Measurements from ENCODE around the gene ATF7.
A peak's percentile ranks its signal among the peaks of the same experiment; 100 is the strongest.

The ATF7 gene

GRCh38 chr12:53589423-53589822 is 36.8 kb downstream of the ATF7 start:
- Histone ChIP-seq H2AFZ (ENCODE audit: low read length, unreplicated experiment) (no peak overlapping the region), H3K4me1 (ENCODE audit: control insufficient read depth, insufficient read depth, low read length, unreplicated experiment) (no peaks in the 10 kb centered on the region), H3K27ac (ENCODE audit: low read depth, low read length) (no peak overlapping the region), H3K4me3 (ENCODE audit: low read depth, low read length) (no peak overlapping the region), H3K79me2 (ENCODE audit: control insufficient read depth, insufficient read depth, low read length, unreplicated experiment) (peaks cover 8% of the 10 kb centered on the region), H3K27me3 (ENCODE audit: insufficient read depth, low read length) (no peaks in the 10 kb centered on the region), H3K36me3 (ENCODE audit: insufficient read depth, low read length) (no peaks in the 10 kb centered on the region)

GRCh38 chr12:53588123-53588522 is 38.1 kb downstream of the ATF7 start:
- H3K27ac ChIP-seq (ENCODE audit: low read depth, low read length) = no peak overlapping the region
- no peaks in the 10 kb centered on the region for H3K36me3 ChIP-seq (ENCODE audit: insufficient read depth, low read length)
- H3K27me3 ChIP-seq (ENCODE audit: insufficient read depth, low read length) = no peaks in the 10 kb centered on the region
- no peaks in the 10 kb centered on the region for H3K4me1 ChIP-seq (ENCODE audit: control insufficient read depth, insufficient read depth, low read length, unreplicated experiment)
- H2AFZ ChIP-seq (ENCODE audit: low read length, unreplicated experiment) = no peak overlapping the region
- H3K4me3 ChIP-seq (ENCODE audit: low read depth, low read length) = no peak overlapping the region
- peaks cover 8% of the 10 kb centered on the region for H3K79me2 ChIP-seq (ENCODE audit: control insufficient read depth, insufficient read depth, low read length, unreplicated experiment)

GRCh38 chr12:53586745-53587144 is 39.4 kb downstream of the ATF7 start:
- no peak overlapping the region for H3K27ac ChIP-seq (ENCODE audit: low read depth, low read length)
- H3K4me3 ChIP-seq (ENCODE audit: low read depth, low read length) = no peak overlapping the region
- H3K79me2 ChIP-seq (ENCODE audit: control insufficient read depth, insufficient read depth, low read length, unreplicated experiment) = peaks cover 7% of the 10 kb centered on the region
- H2AFZ ChIP-seq (ENCODE audit: low read length, unreplicated experiment) = no peak overlapping the region
- H3K27me3 ChIP-seq (ENCODE audit: insufficient read depth, low read length) = no peaks in the 10 kb centered on the region
- H3K4me1 ChIP-seq (ENCODE audit: control insufficient read depth, insufficient read depth, low read length, unreplicated experiment) = no peaks in the 10 kb centered on the region
- H3K36me3 ChIP-seq (ENCODE audit: insufficient read depth, low read length) = no peaks in the 10 kb centered on the region

GRCh38 chr12:53585448-53586125 is 40.6 kb downstream of the ATF7 start:
- Histone ChIP-seq H3K27ac (ENCODE audit: low read depth, low read length) (no peak overlapping the region), H3K4me3 (ENCODE audit: low read depth, low read length) (peak overlapping the region; percentile 33; the same call in 1 of the 2 replicates), H3K27me3 (ENCODE audit: insufficient read depth, low read length) (no peaks in the 10 kb centered on the region), H3K36me3 (ENCODE audit: insufficient read depth, low read length) (no peaks in the 10 kb centered on the region), H2AFZ (ENCODE audit: low read length, unreplicated experiment) (no peak overlapping the region), H3K79me2 (ENCODE audit: control insufficient read depth, insufficient read depth, low read length, unreplicated experiment) (no peaks in the 10 kb centered on the region), H3K4me1 (ENCODE audit: control insufficient read depth, insufficient read depth, low read length, unreplicated experiment) (no peaks in the 10 kb centered on the region)

GRCh38 chr12:53579545-53579955 is 46.6 kb downstream of the ATF7 start:
- H3K27me3 ChIP-seq (ENCODE audit: insufficient read depth, low read length) = no peaks in the 10 kb centered on the region
- H3K36me3 ChIP-seq (ENCODE audit: insufficient read depth, low read length) = no peaks in the 10 kb centered on the region
- H3K4me3 ChIP-seq (ENCODE audit: low read depth, low read length) = no peak overlapping the region
- H3K4me1 ChIP-seq (ENCODE audit: control insufficient read depth, insufficient read depth, low read length, unreplicated experiment) = peaks cover 19% of the 10 kb centered on the region
- no peak overlapping the region for H2AFZ ChIP-seq (ENCODE audit: low read length, unreplicated experiment)
- H3K79me2 ChIP-seq (ENCODE audit: control insufficient read depth, insufficient read depth, low read length, unreplicated experiment) = peaks cover 1% of the 10 kb centered on the region
- H3K27ac ChIP-seq (ENCODE audit: low read depth, low read length) = no peak overlapping the region

GRCh38 chr12:53578783-53579182 is 47.4 kb downstream of the ATF7 start:
- Histone ChIP-seq H3K27ac (ENCODE audit: low read depth, low read length) (no peak overlapping the region), H2AFZ (ENCODE audit: low read length, unreplicated experiment) (no peak overlapping the region), H3K4me1 (ENCODE audit: control insufficient read depth, insufficient read depth, low read length, unreplicated experiment) (peaks cover 19% of the 10 kb centered on the region), H3K4me3 (ENCODE audit: low read depth, low read length) (no peak overlapping the region), H3K79me2 (ENCODE audit: control insufficient read depth, insufficient read depth, low read length, unreplicated experiment) (peaks cover 8% of the 10 kb centered on the region), H3K36me3 (ENCODE audit: insufficient read depth, low read length) (no peaks in the 10 kb centered on the region), H3K27me3 (ENCODE audit: insufficient read depth, low read length) (no peaks in the 10 kb centered on the region)

GRCh38 chr12:53577941-53578352 is 48.2 kb downstream of the ATF7 start:
- H3K27me3 ChIP-seq (ENCODE audit: insufficient read depth, low read length) = no peaks in the 10 kb centered on the region
- H3K79me2 ChIP-seq (ENCODE audit: control insufficient read depth, insufficient read depth, low read length, unreplicated experiment) = peaks cover 12% of the 10 kb centered on the region
- H3K27ac ChIP-seq (ENCODE audit: low read depth, low read length) = no peak overlapping the region
- no peak overlapping the region for H2AFZ ChIP-seq (ENCODE audit: low read length, unreplicated experiment)
- H3K4me1 ChIP-seq (ENCODE audit: control insufficient read depth, insufficient read depth, low read length, unreplicated experiment) = peaks cover 19% of the 10 kb centered on the region
- no peak overlapping the region for H3K4me3 ChIP-seq (ENCODE audit: low read depth, low read length)
- H3K36me3 ChIP-seq (ENCODE audit: insufficient read depth, low read length) = no peaks in the 10 kb centered on the region

- H3K79me2 ChIP-seq (ENCODE audit: control insufficient read depth, insufficient read depth, low read length, unreplicated experiment) = peaks cover 14% of the 10 kb centered on the region
- H3K4me1 ChIP-seq (ENCODE audit: control insufficient read depth, insufficient read depth, low read length, unreplicated experiment) = peaks cover 19% of the 10 kb centered on the region
- peak overlapping the region; percentile 49 for H3K27ac ChIP-seq (ENCODE audit: low read depth, low read length)
- no peaks in the 10 kb centered on the region for H3K27me3 ChIP-seq (ENCODE audit: insufficient read depth, low read length)
- H3K4me3 ChIP-seq (ENCODE audit: low read depth, low read length) = no peak overlapping the region
- H2AFZ ChIP-seq (ENCODE audit: low read length, unreplicated experiment) = no peak overlapping the region
- no peaks in the 10 kb centered on the region for H3K36me3 ChIP-seq (ENCODE audit: insufficient read depth, low read length)
These were observed 50.5 kb downstream of the ATF7 start for GRCh38 chr12:53575502-53576249.

- H3K4me1 ChIP-seq (ENCODE audit: control insufficient read depth, insufficient read depth, low read length, unreplicated experiment) = peaks cover 19% of the 10 kb centered on the region
- no peak overlapping the region for H3K27ac ChIP-seq (ENCODE audit: low read depth, low read length)
- peaks cover 14% of the 10 kb centered on the region for H3K79me2 ChIP-seq (ENCODE audit: control insufficient read depth, insufficient read depth, low read length, unreplicated experiment)
- no peaks in the 10 kb centered on the region for H3K36me3 ChIP-seq (ENCODE audit: insufficient read depth, low read length)
- H2AFZ ChIP-seq (ENCODE audit: low read length, unreplicated experiment) = no peak overlapping the region
- H3K4me3 ChIP-seq (ENCODE audit: low read depth, low read length) = no peak overlapping the region
- no peaks in the 10 kb centered on the region for H3K27me3 ChIP-seq (ENCODE audit: insufficient read depth, low read length)
These were observed 53.9 kb downstream of the ATF7 start for GRCh38 chr12:53572134-53572758.

GRCh38 chr12:53571295-53571694 is 54.9 kb downstream of the ATF7 start:
- no peak overlapping the region for H3K4me3 ChIP-seq (ENCODE audit: low read depth, low read length)
- H3K4me1 ChIP-seq (ENCODE audit: control insufficient read depth, insufficient read depth, low read length, unreplicated experiment) = peaks cover 11% of the 10 kb centered on the region
- no peaks in the 10 kb centered on the region for H3K36me3 ChIP-seq (ENCODE audit: insufficient read depth, low read length)
- H2AFZ ChIP-seq (ENCODE audit: low read length, unreplicated experiment) = no peak overlapping the region
- no peaks in the 10 kb centered on the region for H3K27me3 ChIP-seq (ENCODE audit: insufficient read depth, low read length)
- no peak overlapping the region for H3K27ac ChIP-seq (ENCODE audit: low read depth, low read length)
- H3K79me2 ChIP-seq (ENCODE audit: control insufficient read depth, insufficient read depth, low read length, unreplicated experiment) = peaks cover 14% of the 10 kb centered on the region

All from ACC112 (cell line).